HG03097 (cell line): ENCODE measurements around the gene MRPL18.
"Not testable (repeated sequence)": the region's sequence is repeated elsewhere in the genome, so short reads cannot be mapped to it uniquely, and the experiment has no call there.

Source experiments
- ATAC-seq: cut with Tn5 transposase; IDR thresholded peaks from one replicate; pipeline ENCODE4 v1.9.1; 2021; ENCODE audit not compliant: unreplicated experiment, low FRiP score

MRPL18 gene

GRCh38 chr6:159813781-159814180, 23.5 kb downstream of the MRPL18 start:
- no peak for ATAC-seq

DNA sequence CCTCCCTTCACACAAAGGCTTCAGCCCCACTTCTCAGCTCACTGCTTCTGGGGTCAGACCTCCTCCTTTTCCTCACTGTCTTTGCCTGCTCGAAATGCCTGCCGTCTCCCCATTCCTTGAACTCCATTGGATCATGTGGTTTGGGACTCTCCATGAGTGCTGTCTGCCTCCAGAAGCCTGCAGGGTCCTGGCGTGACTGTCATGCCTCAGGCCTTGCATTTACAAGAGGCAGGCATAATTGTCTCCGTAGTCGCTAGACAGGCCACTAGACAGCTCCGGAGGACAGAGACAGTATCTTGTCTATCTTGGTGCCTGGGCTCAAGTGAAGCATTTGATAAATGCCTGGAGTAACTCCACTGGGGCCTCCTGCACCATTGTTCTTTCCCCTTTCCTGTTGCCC, 25.1 kb downstream of the MRPL18 start:
- ATAC-seq: no peak

- ATAC-seq: not testable (repeated sequence)
Observed at GRCh38 chr6:159816775-159817174, 26.5 kb downstream of the MRPL18 start.

GRCh38 chr6:159817951-159818739, 27.9 kb downstream of the MRPL18 start:
- no peak for ATAC-seq

GRCh38 chr6:159819098-159819497, 28.8 kb downstream of the MRPL18 start:
- no peak for ATAC-seq

DNA sequence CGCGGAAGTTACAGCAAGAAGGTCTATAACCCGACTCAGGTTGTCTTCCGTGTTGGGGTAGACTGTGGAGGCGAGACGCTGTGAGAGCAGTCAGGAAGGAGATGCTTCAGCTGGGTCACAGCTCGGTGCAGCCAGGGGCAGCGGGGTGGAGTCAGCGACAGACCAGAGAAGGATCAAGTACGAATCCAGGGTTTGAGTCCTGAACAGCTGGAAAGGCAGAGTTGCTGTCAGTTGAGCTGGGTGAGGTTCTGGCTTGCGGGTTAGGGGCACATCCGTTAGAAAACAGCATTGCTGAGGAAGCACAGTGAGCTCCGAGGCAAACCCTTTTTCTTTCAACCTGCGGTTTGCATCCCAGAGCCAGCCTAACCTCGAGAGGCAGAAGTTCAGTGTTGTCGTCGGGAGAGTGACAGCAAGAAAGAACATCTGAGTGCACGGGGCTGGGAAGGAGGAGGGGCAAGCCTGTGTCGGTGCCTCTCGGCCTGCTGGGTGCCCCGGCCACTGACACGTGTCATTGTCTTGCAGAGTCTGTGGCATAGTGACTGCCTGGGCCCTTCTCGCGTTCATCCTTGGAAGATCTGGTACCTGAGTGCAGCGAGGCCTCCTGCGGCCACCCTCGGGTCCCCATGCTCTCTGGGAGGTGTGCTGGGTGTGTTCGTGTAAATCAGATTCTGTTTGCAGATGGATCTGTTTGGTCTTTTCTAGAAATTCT, 29.8 kb downstream of the MRPL18 start:
- ATAC-seq: no peak

- ATAC-seq: no peak
Observed at GRCh38 chr6:159821122-159821521, 30.9 kb downstream of the MRPL18 start.

GRCh38 chr6:159821726-159822125, 31.5 kb downstream of the MRPL18 start:
- no peak for ATAC-seq

DNA sequence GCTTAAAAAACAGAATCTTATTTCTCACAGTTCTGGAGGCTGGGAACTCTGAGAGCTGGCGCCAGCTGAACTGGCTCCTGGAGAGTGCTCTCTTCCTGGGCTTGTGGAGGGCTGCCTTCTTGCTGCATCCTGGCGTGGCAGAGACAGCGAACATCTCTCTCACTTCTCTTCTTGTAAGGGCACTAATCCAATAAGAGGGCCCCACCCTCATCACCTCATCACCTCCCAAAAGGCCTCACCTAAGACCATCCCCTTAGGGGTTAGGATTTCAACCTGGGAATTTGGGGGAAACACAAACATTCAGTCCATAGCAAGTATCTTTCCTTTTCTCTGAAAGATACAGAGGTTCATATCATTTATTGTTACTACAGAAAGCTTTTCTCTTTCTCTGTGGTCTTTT, 33.7 kb downstream of the MRPL18 start:
- ATAC-seq: no peak

DNA sequence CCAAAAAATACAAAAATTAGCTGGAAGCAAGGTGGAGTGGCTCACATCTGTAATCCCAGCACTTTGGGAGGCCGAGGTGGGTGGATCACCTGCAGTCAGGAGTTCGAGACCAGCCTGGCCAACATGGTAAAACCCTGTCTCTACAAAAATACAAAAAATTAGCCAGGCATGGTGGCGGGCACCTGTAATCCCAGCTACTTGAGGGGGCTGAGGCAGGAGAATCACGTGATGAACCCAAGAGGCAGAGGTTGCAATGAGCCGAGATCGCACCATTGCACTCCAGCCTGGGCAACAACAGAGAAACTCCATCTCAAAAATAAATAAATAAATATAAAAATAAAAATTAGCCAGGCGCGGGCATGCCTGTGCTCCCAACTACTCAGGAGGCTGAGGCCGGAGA, 34.4 kb downstream of the MRPL18 start:
- not testable (repeated sequence) for ATAC-seq

GRCh38 chr6:159826004-159826403, 35.7 kb downstream of the MRPL18 start:
- ATAC-seq: no peak

DNA sequence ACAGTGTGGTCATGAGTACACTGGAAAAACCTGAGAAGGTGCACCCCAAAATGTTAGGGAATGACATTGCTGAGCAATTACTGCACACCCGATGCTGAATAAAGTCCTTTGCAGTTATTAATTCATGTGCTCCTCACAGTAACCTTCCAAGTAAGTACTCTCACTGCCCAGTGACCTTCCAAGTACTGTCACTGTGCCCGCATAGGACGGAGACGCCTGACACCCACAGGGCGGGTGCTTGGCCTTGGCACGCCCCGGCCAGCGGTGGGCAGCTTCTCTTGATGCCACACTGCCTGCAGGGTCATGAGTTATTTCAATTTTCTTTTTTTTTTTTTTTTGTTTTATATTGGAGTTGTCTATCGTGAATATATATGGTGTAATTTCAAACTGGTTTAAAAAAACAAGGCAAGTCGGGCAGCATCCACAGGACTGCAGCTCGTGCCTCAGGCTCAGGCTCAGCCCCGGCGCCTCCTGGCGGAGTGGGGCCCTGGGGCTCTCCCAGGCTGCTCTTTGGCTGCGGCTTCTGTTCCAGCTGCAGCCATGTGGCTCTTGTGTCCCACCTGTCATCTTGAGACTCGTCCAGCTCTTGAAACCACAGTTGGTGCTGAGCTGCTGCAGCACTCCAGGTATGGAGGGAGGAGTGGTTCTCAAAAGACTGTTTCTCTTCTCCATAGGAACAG, 36.8 kb downstream of the MRPL18 start:
- no peak for ATAC-seq

DNA sequence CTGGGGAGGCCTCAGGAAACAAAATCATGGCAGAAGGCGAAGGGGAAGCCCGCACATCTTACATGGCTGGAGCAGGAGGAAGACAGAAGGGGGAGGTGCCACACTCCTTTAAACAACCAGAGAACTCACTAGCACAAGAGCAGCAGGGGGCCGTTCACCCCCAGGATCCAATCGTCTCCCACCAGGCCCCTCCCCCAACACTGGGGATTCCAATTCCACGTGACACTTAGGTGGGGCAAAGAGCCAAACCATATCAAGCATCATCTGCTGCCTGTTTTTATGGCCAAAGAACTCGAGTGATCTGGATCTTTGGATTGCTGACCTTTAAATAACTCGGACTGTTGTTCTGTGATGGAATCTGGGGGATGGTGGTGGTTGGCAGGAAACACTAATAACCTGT, 37.8 kb downstream of the MRPL18 start:
- no peak for ATAC-seq

DNA sequence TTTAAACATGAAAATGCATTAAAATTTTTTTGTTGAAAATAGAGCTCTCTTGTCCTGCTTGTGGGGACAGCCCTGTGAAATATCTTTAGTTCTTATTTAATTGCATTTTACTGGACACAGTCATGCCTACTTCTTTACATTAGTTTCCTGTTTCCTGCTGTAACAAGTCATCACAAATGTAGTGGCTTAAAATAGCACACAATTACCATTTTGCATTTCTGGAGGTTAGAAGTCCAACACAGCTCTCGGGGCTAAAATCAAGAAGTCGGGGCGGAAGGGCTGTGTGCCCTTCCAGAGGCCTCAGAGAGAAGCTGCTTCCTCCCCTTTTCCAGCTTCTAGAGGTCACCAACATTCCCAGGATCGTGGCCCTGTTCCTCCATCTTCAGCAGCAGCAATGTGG, 39.3 kb downstream of the MRPL18 start:
- no peak for ATAC-seq

- ATAC-seq: no peak
Observed at GRCh38 chr6:159830501-159831372, 40.5 kb downstream of the MRPL18 start.

GRCh38 chr6:159831373-159831679, 41.1 kb downstream of the MRPL18 start:
- no peak for ATAC-seq

- ATAC-seq: no peak
Observed at GRCh38 chr6:159832946-159833345, 42.7 kb downstream of the MRPL18 start.

GRCh38 chr6:159833556-159833955, 43.3 kb downstream of the MRPL18 start:
- no peak for ATAC-seq

- no peak for ATAC-seq
Observed at GRCh38 chr6:159833997-159834603, 43.8 kb downstream of the MRPL18 start.

- ATAC-seq: no peak
Observed at GRCh38 chr6:159836718-159837490, 46.6 kb downstream of the MRPL18 start.
